ENCODE data around the gene PGBD1. TPM values are rescaled to one million over a fixed set of nuclear protein-coding genes. Genes with fewer than 3 reads are reported as not detected.
A peak's percentile ranks its signal among the peaks of the same experiment; 100 is the strongest.

The PGBD1 gene
- total RNA-seq, 6 experiments from 2014 or later: 2.6 to 4.5 (median 4.1) TPM

- no peak for DNase-seq
- peaks cover 6% of the 10 kb centered on the region; the same call in 1 of the 2 replicates for H3K36me3 Mint-ChIP-seq (ENCODE audit: low read depth)
- no peak overlapping the region; the same call in 1 of the 2 replicates for H3K4me3 Mint-ChIP-seq
- H3K9me3 Mint-ChIP-seq: no peaks in the 10 kb centered on the region
- peaks cover 28% of the 10 kb centered on the region for H3K4me1 Mint-ChIP-seq (ENCODE audit: low read depth)
- no peak overlapping the region for H3K27ac Mint-ChIP-seq
- TF ChIP-seq CTCF (IDR thresholded peaks at IDR 0.05): no peak
- no peaks in the 10 kb centered on the region for H3K27me3 Mint-ChIP-seq (ENCODE audit: insufficient read depth)
Measured at GRCh38 chr6:28264834-28265401, 16.5 kb upstream of the PGBD1 start.

GRCh38 chr6:28266563-28266961 is 14.8 kb upstream of the PGBD1 start:
- Mint-ChIP-seq H3K9me3 (no peaks in the 10 kb centered on the region), H3K4me1 (ENCODE audit: low read depth) (peaks cover 39% of the 10 kb centered on the region), H3K27me3 (ENCODE audit: insufficient read depth) (no peaks in the 10 kb centered on the region), H3K36me3 (ENCODE audit: low read depth) (peaks cover 20% of the 10 kb centered on the region), H3K27ac (no peak overlapping the region), H3K4me3 (no peak overlapping the region)
- no peak for DNase-seq
- no peak for TF ChIP-seq CTCF (IDR thresholded peaks at IDR 0.05)

DNA sequence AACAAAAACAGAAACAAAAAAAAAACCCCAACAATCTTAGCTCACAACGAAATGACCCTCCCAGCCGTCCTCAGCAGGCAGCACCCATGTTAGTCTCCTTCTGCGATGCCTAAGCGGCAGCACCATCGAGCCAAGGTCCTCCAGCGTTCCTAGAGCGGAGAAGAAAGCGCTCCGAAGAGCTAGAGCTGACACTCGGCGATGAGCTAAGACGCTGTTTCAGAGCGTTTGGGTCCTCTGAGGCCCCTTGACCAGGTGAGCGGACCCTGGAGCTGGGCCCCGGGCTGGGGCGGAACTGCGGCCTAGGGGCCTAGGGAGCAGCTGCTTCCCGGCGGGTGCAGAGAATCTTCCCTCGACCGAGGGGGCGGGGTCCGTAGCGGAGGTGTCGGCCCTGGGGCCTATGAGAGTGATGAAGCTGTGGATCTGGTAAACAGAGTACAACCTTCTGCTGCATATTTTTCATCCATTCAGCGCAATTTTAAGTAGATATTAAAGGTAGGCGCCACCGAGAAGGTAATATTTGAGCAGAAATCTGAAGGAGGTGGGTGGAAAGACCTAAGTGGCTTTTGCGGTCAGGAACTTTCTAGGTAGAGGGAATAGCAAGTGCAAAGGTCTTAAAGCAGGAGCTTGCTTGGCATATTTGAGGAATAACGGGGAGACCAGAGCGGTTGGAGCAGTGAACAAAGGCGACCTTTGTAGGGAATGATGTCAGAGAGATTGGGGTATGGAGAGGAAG is 14.2 kb upstream of the PGBD1 start, which contains the start of gene ZSCAN26:
ZSCAN26 (plus strand) TSS at position 182 of the 733 bp plus-strand sequence. CDS start 4,777 bp downstream, outside the sequence.
- peaks cover 24% of the 10 kb centered on the region for H3K36me3 Mint-ChIP-seq (ENCODE audit: low read depth)
- no peaks in the 10 kb centered on the region for H3K27me3 Mint-ChIP-seq (ENCODE audit: insufficient read depth)
- no peak within 1 kb of the TSS for H3K27ac Mint-ChIP-seq
- TF ChIP-seq CTCF (IDR thresholded peaks at IDR 0.05): no peak
- H3K4me1 Mint-ChIP-seq (ENCODE audit: low read depth): peaks cover 39% of the 10 kb centered on the region
- no peak within 1 kb of the TSS for H3K4me3 Mint-ChIP-seq
- peak; percentile 84 for DNase-seq
- no peaks in the 10 kb centered on the region for H3K9me3 Mint-ChIP-seq

- DNase-seq: no peak
- no peaks in the 10 kb centered on the region for H3K27me3 Mint-ChIP-seq (ENCODE audit: insufficient read depth)
- no peaks in the 10 kb centered on the region for H3K9me3 Mint-ChIP-seq
- TF ChIP-seq CTCF (IDR thresholded peaks at IDR 0.05): no peak
- peaks cover 30% of the 10 kb centered on the region for H3K36me3 Mint-ChIP-seq (ENCODE audit: low read depth)
- H3K27ac Mint-ChIP-seq: no peak overlapping the region
- H3K4me1 Mint-ChIP-seq (ENCODE audit: low read depth): peaks cover 39% of the 10 kb centered on the region
- no peak overlapping the region for H3K4me3 Mint-ChIP-seq
Measured at GRCh38 chr6:28267695-28268059, 13.7 kb upstream of the PGBD1 start.

- Mint-ChIP-seq H3K4me3 (peak overlapping the region; percentile 18; the same call in 1 of the 2 replicates), H3K36me3 (ENCODE audit: low read depth) (peaks cover 32% of the 10 kb centered on the region), H3K27me3 (ENCODE audit: insufficient read depth) (no peaks in the 10 kb centered on the region; the same call in 1 of the 2 replicates), H3K27ac (peak overlapping the region; percentile 91), H3K4me1 (ENCODE audit: low read depth) (peaks cover 29% of the 10 kb centered on the region), H3K9me3 (no peaks in the 10 kb centered on the region)
- TF ChIP-seq CTCF (IDR thresholded peaks at IDR 0.05): no peak
- peak; percentile 88 for DNase-seq
Measured at GRCh38 chr6:28269492-28269891, 11.9 kb upstream of the PGBD1 start.
